NCI-H446 treated with DMSO at 0.1 percent for 48 hours (cell line): ENCODE measurements around the gene SPEM3.
"Not testable (repeated sequence)": the region's sequence is repeated elsewhere in the genome, so short reads cannot be mapped to it uniquely, and the experiment has no call there.

Experiments used
- DNase-seq: peaks from one replicate; lab custom pipeline; 2025; lab: John Stamatoyannopoulos, UW

SPEM3 gene

DNA sequence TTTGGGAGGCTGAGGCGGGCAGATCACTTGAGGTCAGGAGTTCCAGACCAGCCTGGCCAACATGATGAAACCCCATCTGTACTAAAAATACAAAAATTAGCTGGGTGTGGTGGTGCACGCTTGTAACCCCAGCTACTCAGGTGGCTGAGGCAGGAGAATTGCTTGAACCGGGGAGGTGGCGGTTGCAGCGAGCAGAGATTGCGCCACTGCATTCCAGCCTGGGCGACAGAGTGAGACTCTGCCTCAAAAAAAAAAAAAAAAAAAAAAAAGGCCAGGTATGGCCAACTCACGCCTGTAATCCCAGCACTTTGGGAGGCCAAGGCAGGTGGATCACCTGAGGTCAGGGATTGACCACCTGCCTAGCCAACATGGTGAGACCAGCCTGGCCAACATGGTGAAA is 46.1 kb downstream of the SPEM3 start:
- not testable (repeated sequence) for DNase-seq

- no peak for DNase-seq
Measured at GRCh38 chr17:7475764-7476422, 47.2 kb downstream of the SPEM3 start.

- no peak for DNase-seq
Measured at GRCh38 chr17:7476494-7476893, 47.8 kb downstream of the SPEM3 start.

DNA sequence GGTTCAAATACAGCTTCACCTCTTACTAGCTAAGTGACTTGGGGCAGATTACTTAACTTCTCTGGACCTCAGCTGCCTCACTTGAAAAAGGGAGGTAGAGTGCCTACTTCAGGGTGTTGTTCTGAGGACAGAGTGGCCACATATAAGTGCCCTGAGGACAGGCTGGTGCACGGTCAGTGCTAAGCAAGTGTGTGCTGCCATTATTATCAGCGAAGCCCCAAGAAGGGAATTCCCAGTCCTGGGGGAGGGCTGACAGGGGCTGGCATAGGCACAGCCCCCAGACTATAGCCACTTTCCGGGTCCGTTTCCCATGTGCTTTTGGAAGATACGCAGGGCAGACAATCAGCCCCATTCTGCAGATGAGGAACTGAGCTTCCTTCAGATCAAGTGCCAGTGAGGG is 48.3 kb downstream of the SPEM3 start:
- no peak for DNase-seq

- no peak for DNase-seq
Measured at GRCh38 chr17:7477392-7478275, 49.0 kb downstream of the SPEM3 start.

DNA sequence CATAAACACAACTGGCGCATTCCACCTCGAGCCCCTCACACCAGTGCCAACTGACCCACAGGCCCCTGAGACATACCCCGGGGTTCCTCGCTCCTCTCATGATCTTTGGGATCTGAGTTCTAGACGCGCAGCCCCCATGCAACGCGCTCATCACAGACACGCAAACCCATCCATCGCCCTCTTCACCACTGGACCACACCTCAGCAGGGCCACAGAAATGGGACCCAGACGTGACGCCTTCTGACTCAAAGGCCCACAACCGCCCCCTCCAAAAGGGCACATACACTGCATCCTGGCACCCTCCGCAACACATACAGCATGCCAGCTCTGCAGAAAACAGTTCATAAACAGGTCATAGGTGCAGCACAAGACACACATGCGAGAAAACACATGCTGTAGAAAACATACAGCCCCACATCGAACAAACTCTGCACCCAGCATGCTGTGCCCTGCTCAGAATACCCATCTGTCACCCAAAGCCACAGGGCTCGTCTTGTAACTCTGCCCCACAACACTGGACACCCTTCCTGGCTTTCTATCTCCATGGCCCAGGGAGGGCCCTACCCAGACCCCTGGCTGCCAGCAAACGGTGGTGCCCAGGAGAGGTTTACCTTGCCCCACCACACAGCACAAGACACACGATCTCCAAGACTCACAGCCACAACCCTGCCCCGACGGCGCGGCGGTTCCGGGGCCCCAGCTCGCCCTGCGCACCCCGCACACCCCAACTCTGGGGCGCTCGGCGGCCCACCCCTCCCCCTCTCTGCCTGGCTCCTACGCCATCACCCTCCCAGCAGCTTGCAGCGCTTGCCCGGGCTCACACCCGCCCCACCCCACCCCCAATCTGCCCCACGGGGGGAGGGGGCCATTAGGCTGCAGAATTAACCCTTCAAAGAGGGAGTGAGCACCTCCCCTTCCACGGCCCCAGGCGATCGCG is 49.9 kb downstream of the SPEM3 start:
- DNase-seq = no peak

DNA sequence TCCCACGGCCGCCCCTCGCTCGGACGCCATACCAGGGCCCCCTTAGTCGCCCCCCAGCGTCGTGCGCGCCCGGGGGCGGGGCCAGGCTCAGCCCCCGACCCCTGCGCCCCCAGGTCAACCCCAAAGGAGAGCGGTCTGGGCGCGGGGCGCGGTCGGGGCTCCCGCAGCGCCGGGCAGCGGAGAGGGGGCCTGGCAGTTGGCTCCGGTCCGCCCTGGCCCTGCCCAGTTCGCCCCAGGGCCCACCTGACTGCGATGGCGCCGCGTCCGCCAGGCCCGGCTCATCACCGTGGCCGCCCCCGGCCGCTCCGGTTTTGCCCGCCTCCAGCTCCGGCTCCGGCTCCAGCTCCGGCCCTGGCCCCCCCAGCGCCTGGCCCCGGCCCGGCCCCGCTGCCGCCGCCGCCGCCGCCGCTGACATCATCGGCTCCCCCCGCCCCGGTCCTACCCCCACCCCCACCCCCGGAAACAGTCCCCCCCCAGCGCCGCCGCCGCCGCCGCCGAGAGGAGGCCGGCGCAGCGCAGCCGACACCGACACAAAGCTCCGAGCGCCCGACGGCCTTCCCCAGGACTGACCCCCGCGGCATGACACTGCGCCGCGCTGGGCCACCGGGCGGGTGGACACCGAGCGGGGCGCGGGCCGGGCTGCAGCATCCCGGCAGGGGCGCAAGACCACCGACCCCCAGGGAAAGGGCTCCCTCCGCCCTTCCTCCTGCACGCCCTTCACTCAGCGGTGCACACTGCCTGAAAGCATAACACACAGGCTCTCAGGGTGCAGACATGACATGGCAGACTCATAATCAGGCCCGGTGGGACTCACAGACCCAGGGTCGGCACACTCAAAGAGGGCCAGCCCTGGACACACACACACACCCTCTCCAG is 50.8 kb downstream of the SPEM3 start, which contains the start of gene ZBTB4:
TSS of gene ZBTB4 (minus strand) at position 419 of the 876 bp plus-strand sequence. CDS start 12,830 bp downstream, outside the sequence.
- no peak for DNase-seq

DNA sequence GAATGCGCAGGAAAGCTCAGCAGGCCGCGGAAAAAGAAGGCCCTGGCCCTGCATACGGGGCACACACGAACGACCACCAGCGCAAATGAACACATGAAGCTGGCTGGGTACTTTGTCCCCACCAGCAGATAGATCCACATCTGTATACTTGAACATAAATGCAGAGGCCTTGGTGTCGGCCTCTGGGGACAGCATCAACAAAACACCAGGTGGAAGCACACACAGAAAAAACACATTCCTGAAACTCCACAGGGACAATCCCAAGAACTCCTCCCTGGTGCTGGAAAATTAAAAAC is 51.4 kb downstream of the SPEM3 start:
- DNase-seq = no peak

DNA sequence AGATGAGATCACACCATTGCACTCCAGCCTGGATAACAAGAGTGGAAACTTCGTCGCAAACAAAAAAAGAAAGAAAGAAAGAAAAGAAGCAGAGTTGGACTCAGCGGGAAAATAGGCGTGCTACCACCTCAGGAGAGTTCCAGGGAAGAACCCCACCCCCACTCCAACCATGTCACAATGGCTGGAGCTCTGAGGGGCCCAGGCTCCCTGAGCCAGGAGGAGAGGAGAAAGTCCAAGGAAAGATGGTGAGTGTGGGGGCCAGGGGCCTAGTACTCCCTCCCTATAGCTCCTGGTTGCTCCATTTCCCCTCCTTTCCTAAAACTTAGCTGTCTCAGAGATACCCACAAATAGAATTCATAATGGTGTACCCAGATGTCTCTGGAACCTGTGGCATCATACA is 52.6 kb downstream of the SPEM3 start, which contains the start of gene SLC35G6:
TSS of gene SLC35G6 (plus strand) at position 172 of the 400 bp plus-strand sequence. CDS start at position 243, 71 bp downstream.
- not testable (repeated sequence) for DNase-seq

DNA sequence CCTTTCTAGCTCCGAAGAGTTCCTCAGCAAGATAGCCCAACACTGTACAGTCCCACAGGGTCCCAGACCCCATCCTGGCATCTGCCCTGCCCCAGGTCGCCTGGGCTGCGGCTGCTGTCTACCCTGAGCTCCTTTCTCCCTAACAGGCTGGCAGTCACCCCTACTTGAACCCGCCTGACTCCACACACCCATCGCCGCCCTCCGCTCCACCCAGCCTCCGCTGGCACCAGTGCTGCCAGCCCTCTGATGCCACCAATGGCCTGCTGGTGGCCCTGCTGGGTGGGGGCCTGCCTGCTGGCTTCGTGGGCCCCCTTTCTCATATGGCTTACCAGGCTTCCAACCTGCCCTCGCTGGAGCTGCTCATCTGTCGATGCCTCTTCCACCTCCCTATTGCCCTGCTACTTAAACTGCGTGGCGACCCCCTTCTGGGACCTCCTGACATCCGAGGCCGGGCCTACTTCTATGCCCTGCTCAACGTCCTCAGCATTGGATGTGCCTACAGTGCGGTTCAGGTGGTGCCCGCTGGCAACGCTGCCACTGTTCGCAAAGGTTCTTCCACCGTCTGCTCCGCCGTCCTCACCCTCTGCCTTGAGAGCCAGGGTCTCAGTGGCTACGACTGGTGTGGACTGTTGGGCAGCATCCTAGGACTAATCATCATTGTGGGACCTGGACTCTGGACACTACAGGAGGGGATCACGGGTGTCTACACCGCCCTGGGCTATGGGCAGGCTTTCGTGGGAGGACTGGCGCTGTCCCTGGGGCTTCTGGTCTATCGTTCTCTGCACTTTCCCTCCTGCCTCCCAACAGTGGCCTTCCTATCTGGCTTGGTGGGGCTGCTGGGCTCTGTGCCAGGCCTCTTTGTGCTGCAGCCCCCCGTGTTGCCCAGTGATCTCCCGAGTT is 53.4 kb downstream of the SPEM3 start:
- DNase-seq = not testable (repeated sequence)
